ENCODE data around the gene DNAJC27. TPM values are rescaled to one million over a fixed set of nuclear protein-coding genes. Genes with fewer than 3 reads are reported as not detected.

DNAJC27 gene
- total RNA-seq, 6 donors from 2014 or later = 4.4 to 16.8 (median 7.7) TPM

- TF ChIP-seq EP300 (IDR thresholded peaks at IDR 0.05) = no peak
- TF ChIP-seq POLR2AphosphoS5 (IDR thresholded peaks at IDR 0.05) = no peak
- no peak for TF ChIP-seq POLR2A (IDR thresholded peaks at IDR 0.05)
- TF ChIP-seq, protein P1, sequence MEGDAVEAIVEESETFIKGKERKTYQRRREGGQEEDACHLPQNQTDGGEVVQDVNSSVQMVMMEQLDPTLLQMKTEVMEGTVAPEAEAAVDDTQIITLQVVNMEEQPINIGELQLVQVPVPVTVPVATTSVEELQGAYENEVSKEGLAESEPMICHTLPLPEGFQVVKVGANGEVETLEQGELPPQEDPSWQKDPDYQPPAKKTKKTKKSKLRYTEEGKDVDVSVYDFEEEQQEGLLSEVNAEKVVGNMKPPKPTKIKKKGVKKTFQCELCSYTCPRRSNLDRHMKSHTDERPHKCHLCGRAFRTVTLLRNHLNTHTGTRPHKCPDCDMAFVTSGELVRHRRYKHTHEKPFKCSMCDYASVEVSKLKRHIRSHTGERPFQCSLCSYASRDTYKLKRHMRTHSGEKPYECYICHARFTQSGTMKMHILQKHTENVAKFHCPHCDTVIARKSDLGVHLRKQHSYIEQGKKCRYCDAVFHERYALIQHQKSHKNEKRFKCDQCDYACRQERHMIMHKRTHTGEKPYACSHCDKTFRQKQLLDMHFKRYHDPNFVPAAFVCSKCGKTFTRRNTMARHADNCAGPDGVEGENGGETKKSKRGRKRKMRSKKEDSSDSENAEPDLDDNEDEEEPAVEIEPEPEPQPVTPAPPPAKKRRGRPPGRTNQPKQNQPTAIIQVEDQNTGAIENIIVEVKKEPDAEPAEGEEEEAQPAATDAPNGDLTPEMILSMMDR (IDR thresholded peaks at IDR 0.05) = no peak
- ATAC-seq (ENCODE audit: low FRiP score in 2 of 2) (no peak), DNase-seq (no peak)
- peaks cover 0 to 7% (median 0%) of the 10 kb centered on the region in 4 donors for H3K36me3 ChIP-seq
- H3K4me3 ChIP-seq = no peak overlapping the region
- no peak overlapping the region for H3K27ac ChIP-seq
- H3K9me3 ChIP-seq = no peaks in the 10 kb centered on the region
- no peaks in the 10 kb centered on the region for H3K27me3 ChIP-seq
- peaks cover 0 to 3% (median 0%) of the 10 kb centered on the region in 4 donors for H3K4me1 ChIP-seq
- WGBS, 2 donors = 66 to 76% methylated on average over 3 of the region's 3 CpGs
Measured at GRCh38 chr2:24981411-24982136, 9.8 kb upstream of the DNAJC27 start.

DNA sequence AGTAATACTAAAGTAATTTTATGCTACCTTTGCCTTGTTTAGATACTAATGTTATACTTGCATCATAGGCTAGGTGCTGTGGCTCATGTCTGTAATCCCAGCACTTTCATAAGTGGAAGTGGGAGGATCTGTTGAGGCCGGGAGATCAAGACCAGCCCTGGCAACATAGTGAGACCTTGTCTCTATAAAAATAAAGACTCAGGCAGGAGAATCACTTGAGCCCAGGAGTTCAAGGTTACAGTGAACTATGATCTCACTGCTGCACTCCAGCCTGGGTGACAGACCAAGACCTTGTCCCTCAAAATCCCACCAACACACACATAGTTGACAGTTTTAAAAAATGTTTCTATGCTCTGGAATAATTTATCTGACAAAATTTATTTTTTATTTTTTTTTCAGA, 6.9 kb upstream of the DNAJC27 start:
- Histone ChIP-seq H3K9me3 (no peaks in the 10 kb centered on the region), H3K27me3 (no peaks in the 10 kb centered on the region), H3K27ac (no peak overlapping the region), H3K4me3 (no peak overlapping the region), H3K4me1 (peaks cover 0 to 5% (median 0%) of the 10 kb centered on the region in 4 donors), H3K36me3 (peaks cover 0 to 7% (median 0%) of the 10 kb centered on the region in 4 donors)
- TF ChIP-seq, protein P1 (IDR thresholded peaks at IDR 0.05) = no peak
- TF ChIP-seq EP300 (IDR thresholded peaks at IDR 0.05) (no peak), POLR2A (IDR thresholded peaks at IDR 0.05) (no peak), POLR2AphosphoS5 (IDR thresholded peaks at IDR 0.05) (no peak)
- no peak for ATAC-seq (ENCODE audit: low FRiP score in 2 of 2)
- 71 to 85% methylated on average over 1 of the region's 1 CpG for WGBS, 2 donors
- no peak for DNase-seq

DNA sequence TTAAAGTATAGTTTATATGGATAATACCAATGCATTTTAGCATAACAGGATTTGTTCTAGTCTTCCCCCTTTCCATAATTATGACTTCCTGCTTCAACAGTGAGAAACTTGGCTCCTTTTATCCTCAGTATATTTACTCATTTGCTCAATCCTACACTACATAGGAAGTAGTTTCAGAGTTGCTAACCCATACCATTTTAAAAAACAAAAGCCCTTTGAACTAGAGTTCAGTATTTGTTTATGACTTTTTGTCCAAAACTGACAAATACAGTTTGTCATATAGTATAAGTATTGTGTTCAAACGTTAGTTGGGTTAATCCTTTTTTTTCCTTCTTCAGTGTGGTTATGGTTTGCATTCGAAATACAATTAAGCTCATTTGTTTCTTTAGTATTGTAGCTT, 5.9 kb upstream of the DNAJC27 start:
- TF ChIP-seq EP300 (IDR thresholded peaks at IDR 0.05) (no peak), POLR2A (IDR thresholded peaks at IDR 0.05) (no peak), POLR2AphosphoS5 (IDR thresholded peaks at IDR 0.05) (no peak)
- TF ChIP-seq, protein P1 (IDR thresholded peaks at IDR 0.05) = no peak
- peaks cover 0 to 7% (median 0%) of the 10 kb centered on the region in 4 donors for H3K36me3 ChIP-seq
- WGBS, 2 donors = 50 to 64% methylated on average over 2 of the region's 2 CpGs
- no peak overlapping the region for H3K27ac ChIP-seq
- peaks cover 0 to 9% (median 2%) of the 10 kb centered on the region in 4 donors for H3K4me1 ChIP-seq
- no peak overlapping the region for H3K4me3 ChIP-seq
- H3K9me3 ChIP-seq = no peaks in the 10 kb centered on the region
- no peak for ATAC-seq (ENCODE audit: low FRiP score in 2 of 2)
- H3K27me3 ChIP-seq = no peaks in the 10 kb centered on the region
- no peak for DNase-seq

DNA sequence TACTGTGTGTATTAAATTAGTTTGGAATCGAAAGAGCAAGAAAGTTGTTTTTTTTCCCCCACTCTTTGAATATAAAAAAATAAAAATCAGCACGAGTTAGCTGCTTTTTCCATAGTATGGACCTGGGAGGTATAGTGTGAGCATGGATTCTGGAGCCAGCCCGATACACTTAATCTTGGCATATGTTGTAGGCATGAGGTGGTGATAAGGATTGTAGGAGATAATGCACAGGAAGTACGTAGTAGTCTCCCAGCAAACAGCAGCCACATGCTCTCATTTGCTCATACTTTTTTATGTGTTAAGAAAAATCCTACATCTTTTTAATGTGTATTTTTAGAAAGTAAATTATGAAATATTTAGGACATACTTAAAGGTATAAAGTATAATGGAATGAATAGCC, 2.1 kb upstream of the DNAJC27 start:
- H3K27ac ChIP-seq = no peak overlapping the region
- 87 to 91% methylated on average over 4 of the region's 4 CpGs for WGBS, 2 donors
- no peak for ATAC-seq (ENCODE audit: low FRiP score in 2 of 2)

More for the DNA sequence above, 2.1 kb upstream of the DNAJC27 start:
- Histone ChIP-seq H3K4me3 (no peak overlapping the region), H3K4me1 (peaks cover 0 to 9% (median 5%) of the 10 kb centered on the region in 4 donors), H3K36me3 (no peaks in the 10 kb centered on the region), H3K9me3 (no peaks in the 10 kb centered on the region), H3K27me3 (no peaks in the 10 kb centered on the region)
- no peak for TF ChIP-seq POLR2AphosphoS5 (IDR thresholded peaks at IDR 0.05)
- TF ChIP-seq, protein P1 (IDR thresholded peaks at IDR 0.05) = no peak
- no peak for TF ChIP-seq EP300 (IDR thresholded peaks at IDR 0.05)
- no peak for DNase-seq

Data from upper lobe of left lung (tissue), 6 donors.